Liver (tissue), 3 donors: ENCODE measurements around the gene DKKL1.

ENCODE experiments used
- CTCF ChIP-seq: fragments of 150-350 bp; IDR thresholded peaks from 2 replicates; pipeline ENCODE4 v1.5.1; 2017; ENCODE audit warnings: improper control_type of control experiment, low read depth, low read length; ENCODE audit not compliant: missing input control
- EGR1 ChIP-seq, 2 donors: IDR thresholded peaks; 2 replicates each; pipeline ENCODE4 v1.6.1; 2016 to 2018; ENCODE audit warnings: antibody characterized with exemption in 2 of 2, low read depth in 2 of 2
- FOXA1 ChIP-seq: IDR thresholded peaks from 2 replicates; pipeline ENCODE4 v1.6.1; 2016; ENCODE audit warnings: antibody characterized with exemption
- JUND ChIP-seq, 2 donors: IDR thresholded peaks; 2 replicates each; pipeline ENCODE4 v1.6.1; 2016; ENCODE audit warnings: antibody characterized with exemption in 2 of 2
- RAD21 ChIP-seq, 2 donors: IDR thresholded peaks; 2 replicates each; pipeline ENCODE4 v1.6.1; 2016; ENCODE audit warnings: antibody characterized with exemption in 2 of 2, mild to moderate bottlenecking in 2 of 2
- SP1 ChIP-seq: IDR thresholded peaks from 2 replicates; pipeline ENCODE4 v1.6.1; 2018; ENCODE audit warnings: antibody characterized with exemption, mild to moderate bottlenecking
- TAF1 ChIP-seq: conservative IDR thresholded peaks from 2 replicates; pipeline ENCODE4 v1.6.1; 2016; ENCODE audit warnings: antibody characterized with exemption, mild to moderate bottlenecking
- donor health status: healthy.
- donor health status: healthy.

GRCh38 chr19:49400029-49400428 lies 36.4 kb downstream of the DKKL1 start:
- TF ChIP-seq FOXA1 (no peak), EGR1 (IDR thresholded peaks at IDR 0.05; ENCODE audit: low read depth in 2 of 2) (no peak), CTCF (no peak), JUND (IDR thresholded peaks at IDR 0.05) (no peak), SP1 (no peak), RAD21 (IDR thresholded peaks at IDR 0.05) (no peak), TAF1 (no peak)
